Measurements from ENCODE around the gene PRSS56. TPM values are rescaled to one million over a fixed set of nuclear protein-coding genes. Genes with fewer than 3 reads are reported as not detected.
A peak's percentile ranks its signal among the peaks of the same experiment; 100 is the strongest.

Gene PRSS56
- total RNA-seq, 4 donors from 2014 or later = not detected

DNA sequence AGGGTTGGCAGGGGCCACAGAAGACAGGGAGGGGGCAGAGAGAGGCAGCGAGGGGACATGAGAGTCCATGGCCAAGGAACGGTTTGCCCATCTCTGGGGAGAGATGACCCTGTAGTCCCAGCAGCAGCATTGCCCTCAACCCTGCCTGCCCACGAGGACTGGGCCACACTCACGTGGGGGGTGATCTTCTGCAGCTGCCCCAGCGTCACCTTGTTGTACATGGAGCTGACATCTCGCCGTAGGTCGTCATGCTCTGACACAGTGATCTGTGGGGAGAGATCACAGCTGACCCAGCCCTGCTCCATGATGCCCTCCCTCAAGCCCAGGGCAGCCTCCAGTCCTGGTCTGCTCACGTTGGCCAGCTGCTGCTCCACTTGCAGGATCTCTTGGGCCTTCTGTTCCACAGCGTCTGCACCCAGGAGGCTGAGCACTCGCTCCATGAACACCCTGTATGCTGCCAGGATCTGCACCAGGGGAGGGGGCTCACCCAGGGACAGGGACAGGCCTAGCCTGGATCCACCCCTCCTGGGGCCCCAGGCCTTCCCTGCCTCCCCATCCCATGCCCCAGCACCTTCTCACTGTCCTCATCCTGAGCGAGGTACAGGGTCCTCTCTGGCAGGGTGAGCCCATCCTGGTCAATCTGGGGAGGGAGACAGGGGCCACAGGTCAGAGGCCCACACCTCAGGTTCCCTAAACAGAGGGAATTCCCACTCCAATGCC, 35.4 kb upstream of the PRSS56 start:
- Histone ChIP-seq H3K27ac (no peak overlapping the region), H3K36me3 (no peaks in the 10 kb centered on the region), H3K4me1 (peaks cover 0 to 28% (median 0%) of the 10 kb centered on the region in 4 donors), H3K9me3 (no peaks in the 10 kb centered on the region), H3K4me3 (no peak overlapping the region), H3K27me3 (peaks cover 0 to 69% of the 10 kb centered on the region in 2 donors)
- TF ChIP-seq, protein P1, sequence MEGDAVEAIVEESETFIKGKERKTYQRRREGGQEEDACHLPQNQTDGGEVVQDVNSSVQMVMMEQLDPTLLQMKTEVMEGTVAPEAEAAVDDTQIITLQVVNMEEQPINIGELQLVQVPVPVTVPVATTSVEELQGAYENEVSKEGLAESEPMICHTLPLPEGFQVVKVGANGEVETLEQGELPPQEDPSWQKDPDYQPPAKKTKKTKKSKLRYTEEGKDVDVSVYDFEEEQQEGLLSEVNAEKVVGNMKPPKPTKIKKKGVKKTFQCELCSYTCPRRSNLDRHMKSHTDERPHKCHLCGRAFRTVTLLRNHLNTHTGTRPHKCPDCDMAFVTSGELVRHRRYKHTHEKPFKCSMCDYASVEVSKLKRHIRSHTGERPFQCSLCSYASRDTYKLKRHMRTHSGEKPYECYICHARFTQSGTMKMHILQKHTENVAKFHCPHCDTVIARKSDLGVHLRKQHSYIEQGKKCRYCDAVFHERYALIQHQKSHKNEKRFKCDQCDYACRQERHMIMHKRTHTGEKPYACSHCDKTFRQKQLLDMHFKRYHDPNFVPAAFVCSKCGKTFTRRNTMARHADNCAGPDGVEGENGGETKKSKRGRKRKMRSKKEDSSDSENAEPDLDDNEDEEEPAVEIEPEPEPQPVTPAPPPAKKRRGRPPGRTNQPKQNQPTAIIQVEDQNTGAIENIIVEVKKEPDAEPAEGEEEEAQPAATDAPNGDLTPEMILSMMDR (IDR thresholded peaks at IDR 0.05) = no peak
- TF ChIP-seq EP300 (IDR thresholded peaks at IDR 0.05) (no peak), POLR2A (IDR thresholded peaks at IDR 0.05) (no peak)
- WGBS, 2 donors = 79 to 88% methylated on average over 8 to 10 of the region's 12 CpGs
- no peak for DNase-seq (ENCODE audit: low spot score in 2 of 2)

DNA sequence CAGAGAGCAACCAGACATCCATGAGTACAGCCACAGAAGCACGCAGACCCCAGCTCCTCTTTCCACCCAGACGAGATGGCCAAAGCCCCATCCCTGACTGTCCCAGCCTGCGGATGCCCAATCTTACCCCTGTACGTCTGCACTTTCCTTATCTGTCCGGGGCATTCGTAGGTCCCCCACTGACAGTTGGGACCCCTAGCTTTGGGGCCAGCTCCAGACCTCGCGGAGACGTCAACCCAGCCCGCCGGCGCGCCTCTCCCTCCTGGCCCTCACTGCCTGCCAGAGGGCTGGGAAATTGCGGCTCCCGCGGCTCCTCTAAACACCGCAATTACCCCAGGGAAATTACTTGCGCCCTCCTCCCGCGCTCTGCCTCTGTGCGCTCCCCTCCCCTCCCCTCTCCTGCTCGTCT, 34.8 kb upstream of the PRSS56 start:
- DNase-seq (ENCODE audit: low spot score in 2 of 2) = no peak
- 7% methylated on average over 22 of the region's 22 CpGs for WGBS, 2 donors
- Histone ChIP-seq H3K27me3 (peaks cover 0 to 73% of the 10 kb centered on the region in 2 donors), H3K9me3 (no peaks in the 10 kb centered on the region), H3K4me1 (peaks cover 0 to 28% (median 0%) of the 10 kb centered on the region in 4 donors), H3K4me3 (no peak overlapping the region), H3K27ac (no peak overlapping the region), H3K36me3 (no peaks in the 10 kb centered on the region)
- TF ChIP-seq, protein P1 (IDR thresholded peaks at IDR 0.05) = no peak
- TF ChIP-seq POLR2A (IDR thresholded peaks at IDR 0.05) (no peak), EP300 (IDR thresholded peaks at IDR 0.05) (no peak)

DNA sequence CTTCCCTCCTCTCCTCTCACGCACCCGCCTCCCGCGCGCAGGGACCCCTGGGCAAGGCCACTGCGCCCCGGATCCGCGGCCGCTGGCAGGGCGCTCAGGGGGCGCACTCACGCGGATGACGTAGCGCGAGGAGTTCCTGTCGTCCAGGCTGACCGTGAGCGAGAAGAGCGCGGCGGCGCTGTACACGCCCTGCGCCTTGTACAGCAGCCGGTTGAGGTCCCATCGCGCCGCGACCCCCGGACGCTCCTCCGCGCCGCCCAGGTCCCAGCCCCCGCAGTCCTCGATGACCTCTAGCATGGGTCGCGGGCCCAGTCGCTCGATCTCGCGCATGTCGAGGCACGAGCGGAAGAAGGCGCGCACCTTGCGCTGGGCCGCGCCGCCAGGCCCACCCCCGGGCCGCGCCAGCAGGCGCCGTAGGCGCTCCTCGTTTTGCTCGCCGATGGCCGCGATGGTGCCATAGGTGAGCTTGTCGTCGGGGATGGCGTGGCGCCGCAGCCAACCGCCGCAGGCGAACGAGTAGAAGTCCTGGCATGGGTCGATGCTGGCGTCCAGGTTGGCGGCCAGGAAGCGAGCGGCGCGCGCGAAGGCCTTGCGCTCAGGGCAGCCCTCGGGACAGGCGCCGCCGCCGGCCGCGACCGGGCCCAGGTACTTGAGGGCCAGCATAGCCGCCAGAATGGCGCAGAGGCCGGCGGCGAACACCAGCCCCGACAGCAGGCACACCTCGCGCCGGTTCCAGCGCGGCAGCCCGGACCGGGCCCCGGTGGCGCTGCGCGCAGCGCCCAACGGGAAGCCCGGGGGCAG, 34.2 kb upstream of the PRSS56 start:
- no peak for DNase-seq (ENCODE audit: low spot score in 2 of 2)
- Histone ChIP-seq H3K4me3 (no peak overlapping the region), H3K36me3 (no peaks in the 10 kb centered on the region), H3K27me3 (peaks cover 0 to 73% of the 10 kb centered on the region in 2 donors), H3K27ac (no peak overlapping the region), H3K9me3 (no peaks in the 10 kb centered on the region), H3K4me1 (peaks cover 0 to 28% (median 0%) of the 10 kb centered on the region in 4 donors)
- 2 to 3% methylated on average over 30 to 38 of the region's 111 CpGs for WGBS, 2 donors
- TF ChIP-seq, protein P1 (IDR thresholded peaks at IDR 0.05) = no peak
- TF ChIP-seq EP300 (IDR thresholded peaks at IDR 0.05) = no peak
- no peak for TF ChIP-seq POLR2A (IDR thresholded peaks at IDR 0.05)

DNA sequence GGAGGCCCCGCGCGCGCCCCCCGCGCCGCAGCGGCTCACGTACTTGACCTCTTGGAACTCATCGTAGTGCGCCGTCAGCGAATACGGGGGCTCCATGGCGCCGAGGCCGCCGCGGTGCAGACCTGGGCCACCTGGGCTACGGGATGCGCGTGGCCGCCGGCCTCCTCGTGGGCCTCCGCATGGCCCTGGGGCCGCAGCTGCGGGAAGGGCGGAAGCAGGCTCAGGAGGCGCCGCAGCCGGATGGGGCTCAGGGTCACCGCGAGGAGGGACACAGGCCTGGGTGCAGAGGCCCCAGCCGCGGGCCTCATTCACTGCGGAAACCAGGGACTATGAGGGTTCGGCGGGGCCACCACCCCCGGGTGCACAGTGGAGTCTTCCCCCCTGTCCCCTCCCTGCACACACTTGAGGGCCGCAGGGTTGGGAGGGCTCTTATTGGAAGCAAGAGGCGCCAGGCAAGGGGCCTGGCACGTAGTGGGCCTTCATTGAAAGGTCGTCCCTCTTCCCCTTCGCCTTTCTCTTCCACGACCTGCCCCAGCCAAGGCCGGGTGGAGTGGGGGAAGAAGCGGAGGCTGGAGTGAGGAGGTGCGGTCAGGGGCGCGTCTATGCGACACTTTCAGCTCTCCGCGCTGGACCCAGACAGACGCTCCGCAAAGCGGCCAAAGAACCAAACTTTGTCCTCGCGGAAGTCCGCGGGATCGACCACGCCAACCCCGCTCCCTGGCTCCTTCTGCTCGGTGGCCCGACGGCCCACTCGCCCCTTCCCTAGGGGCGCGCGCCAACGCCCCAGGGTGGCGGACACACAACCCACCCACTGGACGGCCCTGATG, 33.4 kb upstream of the PRSS56 start:
- WGBS, 2 donors = 2 to 3% methylated on average over 22 to 32 of the region's 74 CpGs

More for the DNA sequence above, 33.4 kb upstream of the PRSS56 start:
- H3K4me3 ChIP-seq = peak overlapping the region in 1 of 4 donors; percentile 31
- TF ChIP-seq, protein P1 (IDR thresholded peaks at IDR 0.05) = no peak
- no peak for TF ChIP-seq POLR2A (IDR thresholded peaks at IDR 0.05)
- no peak for TF ChIP-seq EP300 (IDR thresholded peaks at IDR 0.05)
- DNase-seq (ENCODE audit: low spot score in 2 of 2) = no peak
- no peaks in the 10 kb centered on the region for H3K36me3 ChIP-seq
- no peaks in the 10 kb centered on the region for H3K9me3 ChIP-seq
- peaks cover 0 to 28% (median 0%) of the 10 kb centered on the region in 4 donors for H3K4me1 ChIP-seq
- H3K27me3 ChIP-seq = peaks cover 0 to 71% of the 10 kb centered on the region in 2 donors
- H3K27ac ChIP-seq = no peak overlapping the region
